Effector CD4-positive, alpha-beta T cell (primary cell): ENCODE data around the gene YPEL1.

ENCODE experiments used
- DNase-seq: peaks from one replicate; pipeline ENCODE4 v3.0.0-alpha.2; 2020

The YPEL1 gene

DNA sequence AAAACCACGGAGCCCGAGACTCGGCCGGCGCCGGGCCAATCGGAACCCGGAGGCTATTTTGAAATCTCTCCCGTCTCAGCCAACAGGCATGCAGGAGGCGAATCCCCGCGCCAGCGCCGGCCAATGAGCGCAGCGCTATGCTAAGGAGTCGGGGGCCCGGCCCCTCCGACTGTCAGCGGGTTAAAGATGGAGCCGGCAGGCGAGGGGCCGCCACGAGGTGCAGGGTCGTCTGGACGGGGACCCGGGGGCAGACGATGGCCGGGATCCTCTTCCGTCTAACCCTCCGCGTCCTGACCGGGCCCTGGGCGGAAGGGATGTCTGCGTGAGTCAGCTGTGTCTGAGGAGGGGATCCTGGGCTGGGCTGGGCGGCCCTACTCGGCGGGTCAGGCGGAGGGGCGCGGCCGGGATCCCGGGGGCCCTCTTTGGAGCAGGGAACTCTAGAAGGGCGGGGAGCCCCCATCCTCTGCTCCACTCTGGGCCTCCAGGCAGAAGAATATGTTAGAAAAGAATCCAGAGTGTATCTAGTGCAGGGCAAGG is 83.5 kb downstream of the YPEL1 start:
- peak; percentile 82 for DNase-seq

DNA sequence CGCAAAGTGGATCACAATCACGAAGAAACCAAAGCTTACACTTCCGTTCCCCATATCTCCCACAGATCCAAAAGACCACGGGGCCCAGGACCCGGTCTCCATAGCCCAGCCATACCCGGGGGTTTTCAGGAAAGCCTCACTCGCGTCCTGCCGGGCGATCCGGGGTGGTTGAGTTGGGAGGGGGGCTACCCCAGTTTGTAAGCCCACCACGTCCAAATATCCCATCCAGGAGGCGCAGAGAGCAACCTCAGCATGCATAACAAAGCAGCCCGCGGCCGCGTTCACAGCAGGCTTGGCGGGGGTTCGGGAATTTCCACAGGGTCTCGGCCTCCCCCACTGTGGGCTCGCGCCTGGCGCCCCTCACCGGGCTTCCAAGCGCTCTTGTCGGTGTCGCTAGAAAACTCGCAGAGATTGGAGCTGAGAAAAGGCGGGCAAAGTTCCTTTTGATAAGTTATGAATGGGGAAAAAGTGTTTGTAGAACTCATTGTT is 84.0 kb downstream of the YPEL1 start:
- no peak for DNase-seq

GRCh38 chr22:21650823-21651520 is 84.6 kb downstream of the YPEL1 start:
- no peak for DNase-seq

DNA sequence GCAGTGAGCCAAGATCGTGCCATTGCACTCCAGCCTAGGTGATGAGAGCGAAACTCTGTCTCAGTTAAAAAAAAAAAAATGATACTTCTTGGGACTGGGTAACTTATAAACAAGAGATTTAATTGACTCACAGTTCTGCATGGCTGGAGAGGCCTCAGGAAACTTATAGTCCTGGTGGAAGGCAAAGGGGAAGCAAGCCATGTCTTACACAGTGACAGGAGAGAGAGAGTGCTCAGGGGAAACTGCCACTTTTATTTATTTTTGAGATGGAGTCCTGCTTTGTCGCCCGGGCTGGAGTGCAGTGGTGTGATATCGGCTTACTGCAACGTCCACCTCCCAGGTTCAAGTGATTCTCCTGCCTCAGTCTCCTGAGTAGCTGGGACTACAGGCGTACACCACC is 85.3 kb downstream of the YPEL1 start:
- no peak for DNase-seq
